GM13977 (cell line): ENCODE data around the gene RCBTB1.

Source experiments
- DNase-seq: peaks from one replicate; pipeline ENCODE4 v3.0.0; 2012; ENCODE audit warnings: low spot score
- in situ Hi-C: fragments of 300-500 bp; cut with MboI; formaldehyde crosslinking; loops from one replicate; pipeline ENCODE4 v1.12.0; 2022; ENCODE audit warnings: low sequenced_read_pairs, low pct_unique_long_range_greater_than_20kb, mixed read lengths, inconsistent platforms; ENCODE audit not compliant: unreplicated experiment
- TF ChIP-seq, protein P1 (sequence below): IDR thresholded peaks from 2 replicates; pipeline ENCODE4 v1.5.1; 2012; ENCODE audit warnings: mild to moderate bottlenecking, control low read depth; ENCODE audit not compliant: insufficient read depth; ENCODE audit errors: extremely low read depth, missing control alignments

The RCBTB1 gene

DNA sequence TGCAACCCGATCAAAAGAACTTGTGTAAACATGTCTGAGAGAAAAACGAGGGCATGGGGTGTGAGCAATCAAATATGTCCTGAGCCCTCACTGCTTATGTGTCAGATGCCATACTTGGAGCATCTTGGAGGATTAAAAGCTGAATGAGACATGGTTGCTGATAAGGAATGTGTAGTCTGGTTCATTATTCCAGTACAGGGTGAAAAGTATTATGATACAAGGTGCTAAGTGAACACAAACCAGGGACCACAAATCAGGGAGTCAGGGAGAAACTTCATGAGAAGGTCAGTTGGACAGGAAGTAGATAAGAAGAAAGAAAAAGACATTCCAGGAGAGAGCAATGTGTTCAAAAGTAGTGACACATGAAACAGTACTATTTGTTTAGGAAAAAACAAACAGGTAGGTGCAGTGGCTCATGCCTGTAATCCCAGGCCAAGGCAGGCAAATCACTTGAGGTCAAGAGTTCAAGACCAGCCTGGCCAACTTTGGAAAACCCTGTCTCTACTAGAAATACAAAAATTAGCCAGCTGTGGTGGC is 2.0 kb upstream of the RCBTB1 start:
- TF ChIP-seq, protein P1, sequence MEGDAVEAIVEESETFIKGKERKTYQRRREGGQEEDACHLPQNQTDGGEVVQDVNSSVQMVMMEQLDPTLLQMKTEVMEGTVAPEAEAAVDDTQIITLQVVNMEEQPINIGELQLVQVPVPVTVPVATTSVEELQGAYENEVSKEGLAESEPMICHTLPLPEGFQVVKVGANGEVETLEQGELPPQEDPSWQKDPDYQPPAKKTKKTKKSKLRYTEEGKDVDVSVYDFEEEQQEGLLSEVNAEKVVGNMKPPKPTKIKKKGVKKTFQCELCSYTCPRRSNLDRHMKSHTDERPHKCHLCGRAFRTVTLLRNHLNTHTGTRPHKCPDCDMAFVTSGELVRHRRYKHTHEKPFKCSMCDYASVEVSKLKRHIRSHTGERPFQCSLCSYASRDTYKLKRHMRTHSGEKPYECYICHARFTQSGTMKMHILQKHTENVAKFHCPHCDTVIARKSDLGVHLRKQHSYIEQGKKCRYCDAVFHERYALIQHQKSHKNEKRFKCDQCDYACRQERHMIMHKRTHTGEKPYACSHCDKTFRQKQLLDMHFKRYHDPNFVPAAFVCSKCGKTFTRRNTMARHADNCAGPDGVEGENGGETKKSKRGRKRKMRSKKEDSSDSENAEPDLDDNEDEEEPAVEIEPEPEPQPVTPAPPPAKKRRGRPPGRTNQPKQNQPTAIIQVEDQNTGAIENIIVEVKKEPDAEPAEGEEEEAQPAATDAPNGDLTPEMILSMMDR, result no peak
- in situ Hi-C loops, result no loop called here
- DNase-seq, result no peak

DNA sequence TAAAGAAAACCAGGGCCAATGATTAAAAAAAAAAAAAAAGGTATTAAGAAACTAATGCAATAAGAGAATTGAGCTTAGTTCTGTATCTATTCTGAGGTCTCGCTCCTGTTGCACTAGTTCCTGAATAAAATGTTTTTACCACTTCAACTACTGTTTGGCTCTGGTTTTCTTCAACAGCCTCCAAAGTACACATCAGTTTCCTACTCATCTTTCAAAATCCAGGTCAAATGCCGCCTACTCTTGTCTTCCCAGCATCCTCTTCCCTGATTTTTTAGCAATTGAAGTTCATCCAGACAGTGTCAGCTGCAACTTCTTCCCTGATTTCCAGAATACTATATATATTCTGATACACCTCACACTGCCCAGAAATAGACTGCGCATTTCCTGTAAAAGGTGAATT is 1.4 kb upstream of the RCBTB1 start:
- in situ Hi-C loops, result no loop called here
- TF ChIP-seq, protein P1, result no peak
- DNase-seq, result no peak

- DNase-seq, result no peak
- in situ Hi-C loops, result no loop called here
- TF ChIP-seq, protein P1, result no peak
Measured at GRCh38 chr13:49584771-49585182, 581 bp downstream of the RCBTB1 start.

DNA sequence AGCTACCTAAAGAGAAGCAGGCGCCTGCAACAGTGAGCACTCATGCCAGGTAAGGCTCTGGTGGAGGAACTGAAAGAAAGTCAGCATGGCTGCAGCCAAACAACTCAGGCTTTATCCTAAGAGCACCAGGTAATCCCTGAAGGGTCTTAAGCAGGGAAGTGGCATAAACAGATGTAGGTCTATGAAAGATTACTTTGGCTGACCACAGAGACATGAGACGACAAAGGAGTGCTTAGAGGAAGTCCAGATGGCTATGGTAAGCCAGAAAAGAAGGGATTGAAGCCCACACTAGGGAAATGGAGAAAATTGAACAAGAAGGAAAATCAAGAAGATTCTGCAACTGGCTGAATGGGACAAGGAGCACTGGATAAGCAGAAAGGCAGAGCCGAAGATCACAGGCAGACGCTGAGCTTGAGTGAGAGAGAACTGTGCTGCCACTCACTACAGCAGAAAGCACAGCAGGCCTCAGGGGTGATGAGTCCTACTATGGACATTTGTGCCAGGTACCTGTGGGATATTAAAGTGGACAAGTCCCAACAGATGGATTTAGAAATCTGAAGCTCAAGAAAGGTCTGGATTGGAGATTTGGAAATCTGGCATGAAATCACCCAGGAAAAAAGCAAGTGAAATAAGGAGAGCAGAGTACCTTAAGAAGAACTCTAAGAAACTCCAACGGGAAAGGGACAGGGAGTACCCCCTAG is 4.2 kb downstream of the RCBTB1 start:
- DNase-seq, result no peak
- in situ Hi-C loops, result no loop called here
- TF ChIP-seq, protein P1, result no peak

GRCh38 chr13:49579501-49579900 is 5.9 kb downstream of the RCBTB1 start:
- in situ Hi-C loops, result no loop called here
- TF ChIP-seq, protein P1, result no peak
- DNase-seq, result no peak

DNA sequence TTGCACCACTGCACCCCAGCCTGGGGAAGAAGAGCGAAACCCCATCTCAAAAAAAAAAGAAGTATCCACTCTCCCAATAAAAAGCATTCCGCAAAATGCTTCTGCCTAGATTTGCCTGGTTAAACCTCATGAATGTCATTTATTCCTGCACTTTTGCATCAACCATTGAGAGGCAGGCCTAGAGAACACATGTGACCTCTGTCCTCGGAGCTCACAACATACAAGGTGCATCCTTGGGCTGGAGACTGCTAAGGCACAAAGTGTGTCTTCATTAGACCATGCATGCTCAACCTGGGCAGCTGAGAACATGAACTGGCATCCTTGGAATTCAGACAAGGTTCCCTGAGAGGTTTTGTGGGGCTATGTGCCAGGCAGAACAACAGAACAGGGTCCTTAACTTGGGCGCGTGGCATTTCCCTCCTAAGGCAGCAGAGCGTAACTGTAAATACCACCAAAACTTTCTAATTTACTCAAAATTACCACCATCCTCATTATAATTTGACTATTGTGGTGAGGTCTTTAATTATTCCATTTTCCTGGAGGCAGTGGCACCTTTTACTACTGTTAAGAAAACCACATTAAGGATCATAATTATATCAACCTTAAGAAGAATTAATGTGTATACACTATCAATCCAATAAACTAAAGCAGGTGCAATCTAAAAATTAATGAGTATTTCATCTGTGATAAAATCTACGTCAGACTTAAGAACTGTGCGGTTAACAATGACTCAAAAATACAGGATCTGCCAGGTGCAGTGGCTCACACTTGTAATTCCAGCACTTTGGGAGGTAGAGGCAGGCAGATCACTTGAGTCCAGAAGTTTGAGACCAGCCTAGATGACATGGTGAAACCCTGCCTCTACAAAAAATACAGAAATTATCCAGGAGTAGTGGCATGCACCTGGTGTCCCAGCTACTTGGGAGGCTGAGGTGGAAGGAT is 13.8 kb downstream of the RCBTB1 start:
- TF ChIP-seq, protein P1, result no peak
- in situ Hi-C loops, result no loop called here
- no peak for DNase-seq
